Measurements from ENCODE around the gene ISG20.
"Not testable (repeated sequence)": the region's sequence is repeated elsewhere in the genome, so short reads cannot be mapped to it uniquely, and the experiment has no call there.

Gene ISG20

DNA sequence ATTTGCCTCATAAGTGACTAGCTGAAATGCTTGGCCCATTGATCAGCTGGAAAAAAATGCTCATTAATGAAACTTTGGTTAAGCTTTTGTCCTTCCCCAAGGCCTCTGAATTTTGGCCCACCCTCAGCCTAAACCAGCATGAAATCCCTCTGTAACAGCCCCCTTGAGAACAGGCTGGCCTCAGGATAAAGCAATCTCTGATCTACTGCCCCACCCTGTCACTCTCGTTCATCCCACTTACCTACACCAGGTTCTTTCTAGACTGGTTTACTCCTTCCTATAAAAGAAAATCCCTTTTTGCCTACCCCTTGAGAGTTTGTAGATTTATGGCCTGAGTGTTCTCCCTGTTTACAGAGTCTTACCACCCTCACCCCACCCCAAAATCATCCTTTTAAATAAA is 21.0 kb upstream of the ISG20 start:
- no peak for DNase-seq (ENCODE audit: extremely low spot score, insufficient read length, low read depth)
- no peak for FAIRE-seq

DNA sequence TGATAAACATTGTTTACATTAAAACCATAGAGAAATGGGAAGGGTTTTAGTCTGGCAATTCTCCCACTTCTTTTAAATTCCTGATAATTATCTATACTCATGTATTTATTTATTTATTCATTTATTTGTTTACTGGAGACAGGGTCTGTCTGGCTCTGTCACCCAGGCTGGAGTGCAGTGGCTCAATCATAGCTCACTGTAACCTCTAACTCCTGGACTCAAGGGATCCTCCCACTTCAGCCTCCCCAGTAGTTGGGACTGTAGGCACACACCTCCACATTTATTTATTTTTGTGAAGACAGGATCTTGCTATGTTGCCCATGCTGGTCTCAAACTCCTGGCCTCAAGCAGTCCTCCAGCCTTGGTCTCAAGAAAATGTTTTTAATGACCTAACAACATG is 20.1 kb upstream of the ISG20 start:
- no peak for DNase-seq (ENCODE audit: extremely low spot score, insufficient read length, low read depth)
- FAIRE-seq = no peak

DNA sequence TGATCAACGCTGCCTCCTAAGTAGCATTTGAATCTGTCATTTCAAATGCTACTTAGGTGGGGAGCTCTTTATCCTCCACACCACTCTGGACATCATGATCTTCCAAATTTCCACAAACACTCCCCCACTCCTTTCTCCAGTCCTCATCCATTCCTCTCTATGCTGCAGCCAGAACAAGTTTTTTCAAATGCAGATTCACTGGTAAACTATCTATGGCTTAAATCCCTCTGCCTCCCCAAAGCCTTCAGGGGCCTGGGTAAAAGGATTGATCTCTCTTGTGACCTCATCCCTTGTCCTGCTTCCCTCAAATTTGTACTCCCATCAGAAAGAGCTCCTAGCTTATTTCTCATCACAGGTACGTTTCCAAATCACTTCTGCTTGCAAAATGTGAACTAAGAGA is 19.0 kb upstream of the ISG20 start:
- no peak for FAIRE-seq

DNA sequence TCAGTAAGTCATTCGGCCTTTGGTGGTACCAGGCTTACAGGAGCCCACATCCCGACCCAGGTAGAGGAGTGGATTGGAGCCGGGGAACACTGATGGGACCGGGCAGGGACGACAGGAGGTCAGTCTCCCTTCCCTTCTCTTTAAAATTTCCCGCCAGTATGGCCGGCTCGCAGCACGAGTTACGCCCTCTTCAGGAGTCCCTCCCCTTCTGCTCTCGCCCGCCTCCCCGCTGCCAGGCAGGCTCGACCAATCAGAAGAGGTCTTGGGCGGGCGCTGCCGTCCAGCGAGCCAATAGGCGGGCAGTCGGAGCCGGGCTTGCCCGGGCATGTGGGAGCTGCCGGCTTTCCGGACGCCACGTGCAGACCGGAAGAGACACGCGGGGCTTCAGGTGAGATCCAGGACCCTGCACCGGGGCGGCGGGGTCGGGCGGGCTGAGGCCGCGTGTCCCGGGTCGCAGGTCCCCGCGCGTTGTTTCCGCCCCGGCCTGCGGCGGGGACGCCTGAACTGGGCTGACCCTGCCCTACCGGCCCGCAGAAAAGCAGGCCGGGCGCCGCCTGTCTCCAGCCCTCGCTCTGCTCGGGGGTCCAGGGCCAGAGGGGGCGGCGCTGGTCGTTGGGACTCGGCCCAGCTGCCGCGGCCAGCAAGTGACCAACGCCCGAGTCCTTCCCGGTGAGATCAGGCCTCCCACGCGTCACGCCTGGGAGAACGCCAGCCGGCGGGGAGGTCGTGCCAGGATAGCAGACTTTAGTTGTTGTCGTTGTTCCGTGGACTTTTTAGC is 17.6 kb upstream of the ISG20 start, which contains the start of gene AEN:
AEN (plus strand) TSS at position 346 of the 778 bp plus-strand sequence. CDS start 4,870 bp downstream, outside the sequence.
- FAIRE-seq (peak; percentile 93), DNase-seq (ENCODE audit: extremely low spot score, insufficient read length, low read depth) (peak; percentile 97)

More for the DNA sequence above, 19.0 kb upstream of the ISG20 start:
- DNase-seq (ENCODE audit: extremely low spot score, insufficient read length, low read depth) = no peak

DNA sequence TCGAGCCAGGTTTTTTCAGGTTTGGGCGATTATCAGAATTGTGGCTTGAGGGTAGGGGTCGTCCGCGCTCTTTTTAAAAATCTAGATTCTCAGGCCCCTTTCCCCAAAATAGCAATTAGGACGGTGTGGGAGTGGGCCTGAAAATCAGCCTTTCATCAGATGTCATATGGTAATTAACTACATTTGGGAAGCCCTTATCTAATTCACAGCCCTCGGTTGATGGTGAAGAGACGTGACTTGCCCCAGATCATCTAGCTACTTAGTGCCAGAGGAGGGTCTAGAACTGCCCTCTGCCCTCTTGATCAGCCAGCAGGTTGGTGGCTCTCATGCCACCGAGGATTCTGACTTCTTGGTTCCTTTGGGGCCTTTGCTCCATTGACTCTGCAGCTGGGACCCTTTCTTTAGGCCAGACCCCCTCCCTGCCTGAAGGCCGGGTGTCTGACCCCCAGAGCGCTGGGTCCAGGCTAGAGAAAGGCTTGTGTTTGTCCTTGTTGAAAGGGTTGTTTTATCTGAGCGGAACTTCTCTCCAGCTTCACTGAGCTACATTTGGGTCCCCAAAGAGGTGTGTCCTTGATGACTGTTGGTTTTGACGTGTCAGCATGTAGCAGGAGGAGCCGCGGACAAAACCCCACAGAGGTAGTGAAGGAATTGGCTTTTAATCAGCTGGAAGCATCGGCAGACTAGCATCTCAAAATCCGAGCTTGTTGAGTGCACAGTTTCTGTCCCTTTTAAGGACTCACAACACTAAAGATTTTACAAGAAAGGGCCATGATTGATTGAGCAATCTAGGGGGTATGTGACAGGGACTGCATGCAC is 16.8 kb upstream of the ISG20 start:
- peak; percentile 78 for FAIRE-seq

DNA sequence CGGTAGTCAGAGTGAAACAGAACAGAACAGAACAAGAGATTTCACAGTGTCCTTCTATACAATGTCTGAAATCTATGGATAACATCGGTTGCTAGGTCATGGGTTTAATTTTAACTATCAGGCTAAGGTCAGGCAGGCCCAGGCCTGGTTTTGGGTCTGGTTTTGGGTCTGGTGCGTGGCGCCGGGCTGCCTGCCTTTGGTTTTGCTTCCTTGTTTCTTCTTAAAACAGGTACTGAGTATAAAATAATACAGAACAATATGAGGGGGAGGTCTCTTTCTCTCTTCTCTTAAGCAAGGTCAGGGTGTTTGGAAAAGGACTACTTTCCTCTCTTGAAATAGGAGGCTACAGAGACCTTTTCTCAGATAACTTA is 16.2 kb upstream of the ISG20 start:
- FAIRE-seq (no peak), DNase-seq (ENCODE audit: extremely low spot score, insufficient read length, low read depth) (no peak)

More for the DNA sequence above, 16.8 kb upstream of the ISG20 start:
- no peak for DNase-seq (ENCODE audit: extremely low spot score, insufficient read length, low read depth)

DNA sequence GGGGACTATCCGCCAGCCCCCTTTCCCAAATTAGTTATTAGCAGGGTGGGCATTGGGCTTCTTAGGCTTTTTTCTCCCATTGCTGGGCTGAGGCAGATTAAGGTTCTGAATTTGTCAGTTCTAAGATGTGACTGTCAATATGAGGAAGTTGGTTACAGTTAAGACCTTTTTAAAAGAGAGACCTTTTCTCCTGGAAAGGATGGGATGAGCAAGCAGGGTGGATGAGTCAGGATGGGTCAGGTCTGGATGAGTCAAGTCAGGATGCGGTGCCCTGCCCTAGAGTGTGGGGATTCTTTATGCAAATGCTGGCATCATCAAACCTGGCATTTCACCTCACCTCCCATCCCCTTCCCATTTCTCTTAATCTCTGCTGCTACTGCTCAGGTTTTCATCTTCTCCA is 15.8 kb upstream of the ISG20 start:
- no peak for FAIRE-seq
- DNase-seq (ENCODE audit: extremely low spot score, insufficient read length, low read depth) = no peak

DNA sequence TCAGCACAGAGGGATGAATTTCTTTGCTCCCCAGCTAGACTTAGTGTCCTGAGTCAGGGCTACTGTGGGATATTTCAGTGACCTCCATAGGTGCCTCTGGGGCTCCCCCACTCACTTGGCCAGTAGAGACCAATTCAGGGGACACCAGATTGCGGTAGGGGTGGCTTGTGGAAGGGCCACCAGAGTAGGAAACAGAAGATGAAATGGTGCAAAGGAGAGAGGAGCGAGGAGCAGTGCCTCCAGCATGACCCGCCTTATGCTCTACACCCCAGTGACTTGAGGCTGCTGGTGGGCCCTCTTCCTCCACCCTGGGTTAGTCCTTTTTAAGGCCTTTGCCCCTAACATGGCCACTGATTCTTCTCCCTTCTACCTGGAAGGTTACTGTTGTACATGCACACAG is 15.2 kb upstream of the ISG20 start:
- DNase-seq (ENCODE audit: extremely low spot score, insufficient read length, low read depth) (no peak), FAIRE-seq (no peak)

DNA sequence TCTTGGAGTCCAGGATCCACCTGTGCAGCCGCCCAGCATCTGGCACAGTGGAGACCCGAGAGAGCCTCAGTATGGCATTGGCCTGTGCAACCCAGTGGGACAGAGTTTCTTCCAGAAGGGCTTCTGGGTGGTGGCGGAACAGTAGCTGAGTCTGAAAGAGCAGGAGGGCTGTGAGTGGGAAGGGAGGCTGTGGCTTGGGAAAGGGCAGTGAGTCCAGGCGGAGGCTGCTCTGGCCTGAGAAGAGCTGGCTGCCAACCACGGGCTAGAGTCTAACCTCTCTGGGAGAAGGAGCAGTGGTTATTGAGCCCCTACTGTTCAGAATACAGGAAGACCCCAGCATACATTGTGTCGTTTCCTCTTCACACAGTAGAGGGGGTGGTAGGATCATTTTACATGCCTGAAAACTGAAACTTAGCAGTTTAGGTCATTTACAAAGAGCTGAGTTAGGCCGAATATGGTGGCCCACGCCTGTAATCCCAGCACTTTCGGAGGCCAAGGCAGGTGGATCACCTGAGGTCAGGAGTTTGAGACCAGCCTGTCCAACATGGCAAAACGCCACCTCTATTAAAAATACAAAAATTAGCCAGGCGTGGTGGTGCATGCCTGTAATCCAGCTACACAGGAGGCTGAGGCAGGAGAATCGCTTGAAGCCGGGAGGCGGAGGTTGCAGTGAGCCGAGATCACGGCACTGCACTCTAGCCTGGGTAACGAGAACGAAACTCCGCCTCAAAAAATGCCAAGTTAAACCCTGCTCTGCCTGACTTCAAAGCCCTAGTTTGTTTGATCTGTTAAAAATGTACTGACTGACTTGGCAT is 14.5 kb upstream of the ISG20 start:
- FAIRE-seq = peak; percentile 69

DNA sequence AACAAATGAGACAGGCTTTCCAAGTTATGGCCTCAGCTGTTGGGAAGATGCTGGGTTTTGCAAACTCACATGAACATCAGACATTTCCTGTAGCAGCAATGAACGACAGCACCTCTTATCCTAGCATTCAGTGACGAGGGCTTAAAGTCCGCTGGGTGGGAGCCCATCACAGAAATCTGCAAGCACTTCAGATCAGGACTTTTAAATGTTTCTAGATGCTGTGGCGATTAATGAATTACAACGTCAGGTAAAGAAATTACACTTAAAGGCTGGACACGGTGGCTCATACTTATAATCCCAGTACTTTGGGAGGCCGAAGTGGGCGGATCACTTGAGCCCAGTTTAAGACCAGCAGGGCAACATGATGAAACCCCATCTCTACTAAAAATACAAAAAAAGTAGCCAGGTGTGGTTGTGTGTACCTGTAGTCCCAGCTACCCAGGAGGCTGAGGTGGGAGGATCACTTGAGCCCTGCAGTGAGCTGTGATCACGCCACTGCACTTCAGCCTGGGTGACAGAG is 13.8 kb upstream of the ISG20 start:
- DNase-seq (ENCODE audit: extremely low spot score, insufficient read length, low read depth) = no peak
- FAIRE-seq = no peak

More for the DNA sequence above, 14.5 kb upstream of the ISG20 start:
- DNase-seq (ENCODE audit: extremely low spot score, insufficient read length, low read depth) = no peak

DNA sequence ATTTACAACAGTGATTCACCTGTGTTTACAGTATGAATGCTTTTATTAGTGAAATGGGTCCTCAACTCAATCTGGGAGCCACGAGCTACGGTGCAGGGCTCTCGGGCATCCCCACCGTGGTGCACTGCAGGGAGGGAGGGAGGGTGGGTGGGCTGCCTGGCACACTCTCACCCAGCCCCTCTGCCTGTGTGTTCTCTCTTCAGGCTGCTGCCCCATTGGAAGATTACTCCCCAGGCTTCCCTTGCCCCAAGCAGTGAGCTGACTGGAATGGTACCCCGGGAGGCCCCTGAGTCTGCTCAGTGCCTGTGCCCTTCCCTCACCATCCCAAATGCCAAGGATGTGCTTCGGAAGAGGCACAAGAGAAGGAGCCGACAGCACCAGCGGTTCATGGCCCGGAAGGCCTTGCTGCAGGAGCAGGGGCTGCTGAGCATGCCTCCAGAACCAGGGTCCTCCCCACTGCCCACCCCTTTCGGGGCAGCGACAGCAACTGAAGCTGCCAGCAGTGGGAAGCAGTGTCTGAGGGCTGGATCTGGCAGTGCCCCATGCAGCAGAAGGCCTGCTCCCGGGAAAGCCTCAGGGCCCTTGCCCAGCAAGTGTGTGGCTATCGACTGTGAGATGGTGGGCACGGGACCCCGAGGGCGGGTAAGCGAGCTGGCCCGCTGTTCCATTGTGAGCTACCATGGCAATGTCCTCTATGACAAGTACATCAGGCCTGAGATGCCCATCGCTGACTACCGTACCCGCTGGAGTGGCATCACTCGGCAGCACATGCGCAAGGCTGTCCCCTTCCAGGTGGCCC is 12.7 kb upstream of the ISG20 start:
- no peak for DNase-seq (ENCODE audit: extremely low spot score, insufficient read length, low read depth)
- no peak for FAIRE-seq

DNA sequence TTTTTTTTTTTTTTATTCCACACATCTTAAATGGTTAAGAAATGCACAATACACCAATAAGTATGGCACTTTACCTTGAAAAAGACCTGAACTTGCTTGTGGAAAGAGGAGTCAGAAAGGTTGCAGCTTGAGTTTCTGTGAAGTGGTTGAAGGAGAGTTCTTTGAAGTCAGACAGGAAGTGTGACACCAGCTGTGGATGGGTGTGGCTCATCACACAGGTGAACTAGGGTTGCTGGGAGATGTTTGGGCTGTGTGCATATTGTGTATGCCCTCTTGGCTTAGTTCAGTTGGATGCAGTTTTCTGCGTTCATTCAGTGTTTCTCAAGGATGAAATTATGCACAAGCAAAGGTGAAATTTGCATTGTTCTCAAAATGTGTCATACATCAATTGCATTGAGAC is 11.4 kb upstream of the ISG20 start:
- no peak for DNase-seq (ENCODE audit: extremely low spot score, insufficient read length, low read depth)
- FAIRE-seq = peak; percentile 71

DNA sequence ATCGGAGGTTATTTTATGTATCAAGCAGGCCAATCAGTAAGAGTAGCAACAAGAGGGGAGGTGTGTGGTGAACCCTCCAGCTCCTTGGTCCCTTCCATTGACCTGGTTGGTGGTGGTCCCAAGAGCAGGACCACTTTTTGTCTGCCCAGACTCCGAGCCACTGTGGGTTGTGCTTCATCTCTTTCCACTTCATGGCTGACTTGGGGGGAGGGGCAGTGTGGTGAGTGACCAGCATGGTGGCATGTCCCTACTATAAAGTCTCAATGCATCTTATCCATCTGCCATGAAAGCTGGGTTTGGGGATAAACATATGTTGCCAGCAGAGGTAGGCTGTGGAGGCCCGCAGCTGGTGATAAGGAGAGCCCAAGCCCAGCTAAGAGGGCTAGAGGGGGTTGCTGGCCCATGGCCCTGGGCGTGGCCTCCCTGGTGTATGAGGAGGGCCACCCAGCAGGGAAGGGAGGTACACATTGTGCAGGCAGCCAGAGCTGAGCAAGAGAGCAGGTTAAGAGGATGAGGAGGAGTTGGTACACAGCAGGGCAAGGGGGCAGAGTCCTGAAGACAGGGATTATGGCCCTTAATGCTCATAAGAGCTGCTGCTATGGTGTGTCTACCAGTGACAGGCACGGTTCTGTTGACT is 10.7 kb upstream of the ISG20 start:
- no peak for DNase-seq (ENCODE audit: extremely low spot score, insufficient read length, low read depth)
- no peak for FAIRE-seq

DNA sequence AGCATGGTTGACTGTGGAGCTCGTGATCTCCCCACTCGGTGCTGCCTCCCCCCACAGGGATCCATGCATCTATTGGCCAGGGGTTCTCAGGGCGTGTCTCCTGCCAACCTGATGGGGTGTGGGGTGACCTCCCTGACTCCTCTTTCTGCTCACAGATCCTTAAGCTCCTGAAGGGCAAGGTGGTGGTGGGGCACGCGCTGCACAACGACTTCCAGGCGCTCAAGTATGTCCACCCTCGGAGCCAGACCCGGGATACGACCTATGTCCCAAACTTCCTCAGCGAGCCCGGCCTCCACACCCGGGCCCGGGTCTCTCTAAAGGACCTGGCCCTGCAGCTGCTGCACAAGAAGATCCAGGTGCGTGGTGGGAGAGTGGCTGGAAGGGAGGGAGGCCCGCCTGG is 9.7 kb upstream of the ISG20 start:
- DNase-seq (ENCODE audit: extremely low spot score, insufficient read length, low read depth) (no peak), FAIRE-seq (no peak)

DNA sequence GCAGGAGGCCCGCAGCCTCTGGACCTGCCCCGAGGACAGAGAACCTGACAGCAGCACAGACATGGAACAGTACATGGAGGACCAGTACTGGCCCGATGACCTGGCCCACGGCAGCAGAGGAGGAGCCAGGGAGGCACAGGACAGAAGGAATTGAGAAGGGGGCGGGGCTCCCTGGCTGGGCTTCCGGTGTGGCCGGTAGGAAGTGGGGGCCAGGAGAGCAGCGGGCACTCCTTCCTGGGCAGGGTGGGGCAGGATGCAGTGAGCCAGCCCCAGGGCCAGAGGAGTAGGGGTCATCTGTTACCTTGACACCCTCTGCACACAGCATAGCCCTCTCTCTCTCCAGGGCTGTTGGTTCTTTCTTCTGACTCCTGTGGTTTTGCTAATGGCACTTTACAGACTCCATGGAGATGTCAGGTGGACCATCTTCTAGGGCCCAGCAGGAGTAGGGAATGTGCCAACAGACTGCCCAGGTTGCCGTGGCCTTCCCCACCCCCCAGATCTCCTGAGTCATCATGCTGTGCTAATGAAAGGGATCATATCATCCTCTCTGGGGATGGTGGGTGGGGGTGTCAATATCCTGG is 8.6 kb upstream of the ISG20 start:
- FAIRE-seq (no peak), DNase-seq (ENCODE audit: extremely low spot score, insufficient read length, low read depth) (no peak)

DNA sequence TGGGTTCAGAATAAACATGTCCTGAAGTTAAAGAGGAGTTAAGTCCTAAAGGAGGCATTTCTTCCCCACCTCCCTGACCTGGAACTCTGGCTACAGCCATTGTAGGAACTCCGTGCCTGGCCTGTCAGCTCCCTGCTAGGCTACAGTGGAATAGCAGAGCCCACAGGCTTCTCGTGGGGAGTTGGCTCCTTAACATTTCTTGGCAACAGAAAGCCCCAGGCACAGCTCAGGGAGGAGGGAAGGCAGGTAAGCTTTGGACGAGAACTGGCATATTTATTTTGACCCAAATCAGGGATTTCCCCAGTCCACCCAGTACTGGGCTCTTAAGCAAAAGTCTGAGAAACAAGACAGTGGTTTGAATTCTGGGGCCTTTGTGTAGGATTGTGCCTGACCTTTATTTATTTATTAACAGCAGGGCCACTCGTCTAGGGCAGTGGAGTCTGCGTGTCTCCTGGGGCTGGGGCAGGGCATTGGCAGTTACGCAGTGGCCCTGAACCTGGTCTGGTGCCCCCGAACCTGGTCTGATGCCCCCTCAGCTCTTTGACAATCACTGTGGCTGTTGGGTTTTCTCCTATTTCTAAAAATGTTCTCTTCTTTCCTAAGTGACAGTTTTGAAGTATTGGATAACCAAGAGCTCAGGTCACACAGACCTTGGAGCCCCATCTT is 7.9 kb upstream of the ISG20 start:
- FAIRE-seq (no peak), DNase-seq (ENCODE audit: extremely low spot score, insufficient read length, low read depth) (no peak)

DNA sequence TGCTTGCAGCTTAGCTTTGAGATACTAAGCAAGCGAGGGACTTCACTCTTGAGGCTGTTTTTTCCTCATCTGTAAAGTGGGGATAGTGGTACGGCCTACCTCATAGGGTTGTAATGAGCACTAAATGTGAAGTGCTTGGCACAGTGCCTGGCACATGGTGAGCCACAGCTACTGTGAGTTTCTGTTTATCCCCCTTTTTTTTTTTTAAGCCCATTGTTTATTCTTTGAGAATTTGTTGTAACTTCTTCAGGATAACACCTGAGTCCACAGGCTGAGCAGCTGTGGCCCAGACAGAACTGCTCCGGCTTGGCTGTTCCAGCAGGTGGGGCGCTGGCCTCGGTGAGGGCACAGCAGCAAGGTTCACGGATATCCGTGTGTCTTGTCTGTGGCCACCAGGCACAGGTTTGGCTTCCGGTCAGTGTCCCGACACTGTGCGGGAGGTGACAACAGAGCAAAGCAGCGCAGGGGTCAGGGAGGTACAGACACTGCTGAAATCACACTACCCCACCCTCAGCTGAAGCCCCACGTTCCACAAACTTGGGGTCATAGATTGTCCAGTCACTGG is 7.3 kb upstream of the ISG20 start:
- DNase-seq (ENCODE audit: extremely low spot score, insufficient read length, low read depth) (no peak), FAIRE-seq (no peak)

DNA sequence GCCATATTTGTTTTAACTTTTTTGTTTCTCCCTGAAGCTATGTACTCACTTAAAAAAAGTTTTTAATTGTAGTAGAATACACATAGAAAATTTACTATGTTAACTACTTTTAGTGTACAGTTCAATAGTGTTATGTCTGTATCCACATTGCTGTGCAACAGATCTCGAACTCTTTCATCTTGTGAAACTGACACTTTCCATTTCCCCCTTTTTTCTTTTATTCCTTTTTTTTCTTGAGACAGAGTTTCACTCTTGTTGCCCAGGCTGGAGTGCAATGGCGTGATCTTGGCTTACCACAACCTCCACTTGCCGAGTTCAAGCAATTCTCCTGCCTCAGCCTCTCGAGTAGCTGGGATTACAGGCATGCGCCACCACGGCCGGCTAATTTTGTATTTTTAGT is 6.0 kb upstream of the ISG20 start:
- FAIRE-seq; DNase-seq (ENCODE audit: extremely low spot score, insufficient read length, low read depth): not testable (repeated sequence)
